GM06990 (cell line): Measurements from ENCODE around the gene RERE.

Experiments
- DNase-seq: peaks from one replicate; pipeline ENCODE4 v3.0.0-alpha.2; 2011; ENCODE audit not compliant: insufficient read length; ENCODE audit errors: extremely low read depth
- H3K27me3 ChIP-seq: replicated peaks from 2 replicates; pipeline ENCODE4 v1.6.0; 2011; ENCODE audit warnings: low read length; ENCODE audit not compliant: control insufficient read depth, insufficient read depth
- H3K36me3 ChIP-seq: 2 replicates; pipeline ENCODE4 v1.5.1; 2011; ENCODE audit warnings: low read length; ENCODE audit not compliant: control insufficient read depth, insufficient read depth
- H3K4me3 ChIP-seq: replicated peaks from 2 replicates; pipeline ENCODE4 v1.5.1; 2011; ENCODE audit warnings: low read depth, mild to moderate bottlenecking, control low read depth, low read length
- CTCF ChIP-seq: IDR thresholded peaks from 2 replicates; pipeline ENCODE4 v1.5.1; 2011; ENCODE audit warnings: low read length, control low read depth, mild to moderate bottlenecking, inconsistent platforms; ENCODE audit not compliant: insufficient read depth, poor library complexity, severe bottlenecking

The RERE gene

GRCh38 chr1:8691662-8692061 lies 125.8 kb downstream of the RERE start:
- Histone ChIP-seq H3K27me3 (no peaks in the 10 kb centered on the region), H3K4me3 (no peak overlapping the region), H3K36me3 (no peaks in the 10 kb centered on the region)
- DNase-seq = no peak
- TF ChIP-seq CTCF = no peak

DNA sequence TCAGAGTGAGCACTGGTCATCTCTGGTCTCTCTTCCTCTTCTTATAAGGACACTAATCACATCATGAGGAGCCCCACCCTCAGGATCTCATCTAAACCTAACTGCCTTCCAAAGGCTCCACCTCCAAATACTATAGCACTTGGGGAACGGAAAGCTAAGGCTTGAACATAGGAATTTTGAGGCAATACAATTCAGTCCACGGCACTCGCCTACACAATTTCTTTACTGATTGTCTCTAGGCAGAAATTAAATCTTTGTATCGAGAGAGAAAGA lies 127.3 kb downstream of the RERE start:
- DNase-seq = no peak
- H3K4me3 ChIP-seq = no peak overlapping the region
- no peak for TF ChIP-seq CTCF

DNA sequence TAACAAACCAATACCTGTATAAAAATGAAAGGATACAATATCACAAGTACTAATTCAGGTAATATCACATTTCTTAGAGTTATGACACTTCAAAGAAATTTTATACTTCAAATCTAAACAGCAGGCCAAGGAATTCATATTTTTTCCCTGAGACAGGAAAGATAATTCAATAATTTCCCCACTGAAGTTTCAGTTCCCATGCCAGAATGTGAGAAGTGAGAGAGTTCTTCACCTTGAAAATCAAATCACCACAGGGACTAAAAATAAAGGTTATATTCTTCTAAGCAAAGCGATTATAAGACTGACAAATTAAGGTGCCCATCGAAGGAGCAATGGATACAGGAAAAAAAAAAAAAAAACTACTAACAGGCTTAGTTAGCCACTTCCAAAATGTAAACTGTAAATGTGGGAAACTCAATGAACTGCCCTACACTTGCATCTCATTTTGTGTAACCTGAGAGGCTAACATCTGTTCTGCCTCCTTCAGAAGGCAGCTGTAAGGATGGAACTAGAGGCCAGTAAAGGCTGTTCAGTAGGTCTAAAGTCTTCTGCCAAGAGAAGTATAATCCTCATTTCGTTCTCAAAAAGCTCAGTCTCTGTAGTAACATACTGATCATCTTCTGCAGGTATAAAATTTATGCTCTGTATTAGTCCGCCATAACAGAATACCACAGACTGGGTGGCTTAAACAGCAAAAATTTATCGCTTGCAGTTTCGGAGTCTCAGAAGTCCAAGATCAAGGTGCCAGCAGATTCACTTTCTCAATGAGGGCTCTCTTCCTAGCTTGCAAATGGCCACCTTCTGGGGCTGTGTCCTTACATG lies 127.8 kb downstream of the RERE start:
- no peaks in the 10 kb centered on the region for H3K36me3 ChIP-seq
- H3K27me3 ChIP-seq = no peaks in the 10 kb centered on the region
- no peak for DNase-seq
- TF ChIP-seq CTCF = no peak
- no peak overlapping the region for H3K4me3 ChIP-seq

More for the DNA sequence above, 127.3 kb downstream of the RERE start:
- Histone ChIP-seq H3K27me3 (no peaks in the 10 kb centered on the region), H3K36me3 (no peaks in the 10 kb centered on the region)

DNA sequence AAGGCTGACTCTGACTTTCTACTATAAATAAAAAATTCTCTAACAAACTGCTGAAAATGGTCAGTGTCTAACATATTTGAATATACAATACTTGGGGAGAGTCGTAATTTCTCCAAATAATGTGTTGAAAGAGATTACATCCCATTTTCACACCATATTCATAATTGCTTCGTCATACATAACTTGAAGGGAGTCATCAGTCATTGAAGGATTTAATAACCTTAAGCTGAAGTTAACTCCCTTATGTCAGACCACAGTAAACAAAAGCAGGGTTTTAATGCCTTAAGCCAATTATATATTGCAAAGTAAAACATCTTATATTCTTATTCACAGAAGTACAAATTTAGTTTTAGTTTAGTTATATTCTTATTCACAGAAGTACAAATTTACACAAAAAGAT lies 129.9 kb downstream of the RERE start:
- Histone ChIP-seq H3K4me3 (no peak overlapping the region), H3K27me3 (no peaks in the 10 kb centered on the region), H3K36me3 (no peaks in the 10 kb centered on the region)
- no peak for DNase-seq
- no peak for TF ChIP-seq CTCF

DNA sequence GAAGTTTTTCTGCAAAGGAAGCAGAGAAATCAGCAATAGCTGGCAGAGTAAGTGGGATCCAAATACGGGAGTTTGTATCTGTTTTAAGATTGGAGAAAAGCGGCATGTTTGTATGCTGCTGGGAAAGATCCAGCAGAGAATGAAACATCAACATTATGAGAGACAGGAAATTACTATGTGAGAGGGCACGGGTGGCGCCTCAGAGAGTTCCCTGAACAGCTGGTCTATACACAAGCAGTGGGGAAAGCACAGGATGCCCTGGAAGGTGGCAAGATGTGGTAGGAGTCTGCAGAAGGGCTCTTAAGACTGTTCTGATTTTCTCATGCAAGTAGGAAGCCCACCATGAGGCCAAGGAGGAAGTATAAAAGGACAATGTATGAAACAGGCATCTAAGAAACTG lies 130.4 kb downstream of the RERE start:
- no peak for DNase-seq
- no peaks in the 10 kb centered on the region for H3K27me3 ChIP-seq
- H3K4me3 ChIP-seq = no peak overlapping the region
- no peaks in the 10 kb centered on the region for H3K36me3 ChIP-seq
- no peak for TF ChIP-seq CTCF

DNA sequence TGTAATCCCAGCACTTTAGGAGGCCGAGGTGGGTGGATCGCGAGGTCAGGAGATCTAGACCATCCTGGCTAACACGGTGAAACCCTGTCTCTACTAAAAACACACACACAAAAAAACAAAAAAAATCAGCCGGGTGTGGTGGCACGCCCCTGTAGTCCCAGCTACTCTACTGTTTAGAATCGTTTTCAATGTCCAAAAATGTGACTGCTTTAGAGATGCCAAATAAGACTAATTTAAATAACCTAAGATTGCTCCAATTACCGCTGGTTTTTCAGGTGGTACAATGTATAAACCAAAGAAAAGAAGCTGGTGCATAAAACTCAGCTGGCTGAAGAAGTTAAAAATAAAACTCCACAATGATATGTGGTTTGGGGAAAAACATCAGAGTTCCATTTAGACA lies 132.0 kb downstream of the RERE start:
- H3K4me3 ChIP-seq = no peak overlapping the region
- H3K36me3 ChIP-seq = no peaks in the 10 kb centered on the region
- TF ChIP-seq CTCF = no peak
- no peak for DNase-seq
- H3K27me3 ChIP-seq = no peaks in the 10 kb centered on the region
